ENCODE measurements around the gene SNX5. TPM values are rescaled to one million over a fixed set of nuclear protein-coding genes. Genes with fewer than 3 reads are reported as not detected.

Gene SNX5
- total RNA-seq, 1 experiment from 2014 or later, result 90.8 TPM

- Histone ChIP-seq H3K9me3 (ENCODE audit: control insufficient read depth, insufficient read depth, low read depth, low read length) (no peaks in the 10 kb centered on the region), H3K27ac (ENCODE audit: low read length) (no peak overlapping the region), H3K4me1 (ENCODE audit: control insufficient read depth, insufficient read depth, low read length) (peaks cover 6% of the 10 kb centered on the region), H3K4me3 (ENCODE audit: low read depth in 2 of 2, low read length in 2 of 2) (no peak overlapping the region), H3K36me3 (ENCODE audit: control insufficient read depth, insufficient read depth, low read length) (peaks cover 73% of the 10 kb centered on the region), H3K27me3 (ENCODE audit: control insufficient read depth, insufficient read depth, low read length) (no peaks in the 10 kb centered on the region)
- intact Hi-C loops (cut with micrococcal nuclease; ENCODE audit: unreplicated experiment) (no loop called here), in situ Hi-C loops (cut with HindIII; ENCODE audit: low pct_unique_long_range_greater_than_20kb, low sequenced_read_pairs) (no loop called here)
- ChIA-PET POLR2A (no interaction called here), CTCF (no interaction called here)
- ATAC-seq (no peak), DNase-seq (ENCODE audit: low read depth, low spot score) (no peak)
- TF ChIP-seq TCF7L2 (IDR thresholded peaks at IDR 0.05; ENCODE audit: low read depth, low read length) (no peak), POLR2AphosphoS5 (IDR thresholded peaks at IDR 0.05; ENCODE audit: low read depth, low read length) (no peak), SIN3A (IDR thresholded peaks at IDR 0.05; ENCODE audit: borderline replicate concordance, insufficient read depth, low read depth, low read length) (no peak), REST (IDR thresholded peaks at IDR 0.05; ENCODE audit: insufficient read depth in 1 of 2, low read depth in 2 of 2, low read length in 1 of 2) (no peak), CTCF (IDR thresholded peaks at IDR 0.05) (no peak)
- no TSS peak for BruUV-seq (replicated peaks)
Measured at GRCh38 chr20:17952692-17953684, 15.6 kb downstream of the SNX5 start.

GRCh38 chr20:17951323-17951722, 17.3 kb downstream of the SNX5 start:
- intact Hi-C loops (cut with micrococcal nuclease; ENCODE audit: unreplicated experiment), result no loop called here
- no peak for TF ChIP-seq POLR2AphosphoS5 (IDR thresholded peaks at IDR 0.05; ENCODE audit: low read depth, low read length)
- TF ChIP-seq REST (IDR thresholded peaks at IDR 0.05; ENCODE audit: insufficient read depth in 1 of 2, low read depth in 2 of 2, low read length in 1 of 2), result no peak
- no peak for TF ChIP-seq SIN3A (IDR thresholded peaks at IDR 0.05; ENCODE audit: borderline replicate concordance, insufficient read depth, low read depth, low read length)
- TF ChIP-seq CTCF (IDR thresholded peaks at IDR 0.05), result no peak
- TF ChIP-seq TCF7L2 (IDR thresholded peaks at IDR 0.05; ENCODE audit: low read depth, low read length), result no peak
- ChIA-PET POLR2A (no interaction called here), CTCF (no interaction called here)
- H3K27ac ChIP-seq (ENCODE audit: low read length), result no peak overlapping the region
- H3K36me3 ChIP-seq (ENCODE audit: control insufficient read depth, insufficient read depth, low read length), result peaks cover 90% of the 10 kb centered on the region
- H3K9me3 ChIP-seq (ENCODE audit: control insufficient read depth, insufficient read depth, low read depth, low read length), result no peaks in the 10 kb centered on the region
- H3K4me1 ChIP-seq (ENCODE audit: control insufficient read depth, insufficient read depth, low read length), result no peaks in the 10 kb centered on the region
- ATAC-seq (no peak), DNase-seq (ENCODE audit: low read depth, low spot score) (no peak)
- in situ Hi-C loops (cut with HindIII; ENCODE audit: low pct_unique_long_range_greater_than_20kb, low sequenced_read_pairs), result no loop called here
- BruUV-seq (replicated peaks), result no TSS peak
- no peaks in the 10 kb centered on the region for H3K27me3 ChIP-seq (ENCODE audit: control insufficient read depth, insufficient read depth, low read length)
- no peak overlapping the region for H3K4me3 ChIP-seq (ENCODE audit: low read depth in 2 of 2, low read length in 2 of 2)
